HCT116 (cell line): ENCODE results near the gene GALNT6. TPM values are rescaled to one million over a fixed set of nuclear protein-coding genes. Genes with fewer than 3 reads are reported as not detected.

Experiments
- ATAC-seq: fragments of 200-7000 bp; cut with Tn5 transposase; 2 replicates; pipeline ENCODE4 v1.9.1; 2020; ENCODE audit warnings: mild to moderate bottlenecking, moderate library complexity
- BruUV-seq: library from RNA; stranded (reverse); fragments of 400-500 nt; replicated peaks from 2 replicates; lab custom pipeline; 2021; lab: Mats Ljungman, UMichigan
- CTCF ChIA-PET: fragments of 300-600 bp; sonication (Branson Sonifier 250); formaldehyde crosslinking; loops from one replicate; lab custom pipeline; 2021; ENCODE audit warnings: antibody characterized with exemption; lab: Charles Lee
- POLR2A ChIA-PET: fragments of 300-600, 350-600 bp; sonication (Branson Sonifier 250); formaldehyde crosslinking; loops from one replicate; lab custom pipeline; 2021; ENCODE audit warnings: antibody characterized with exemption; lab: Charles Lee
- RAD21 ChIA-PET, 2 experiments: fragments of 300-600 bp; sonication (Branson Sonifier 250); formaldehyde crosslinking; loops; one replicate each; lab custom pipeline; 2023; ENCODE audit warnings: low total read pairs in 2 of 2; ENCODE audit not compliant: uncharacterized antibody in 2 of 2, unreplicated experiment in 2 of 2, low non-redundant PET in 1 of 2; lab: Charles Lee
- DNase-seq: peaks from one replicate; pipeline ENCODE4 v3.0.0-alpha.2; 2010; ENCODE audit warnings: low read depth, low spot score
- H2AFZ ChIP-seq: fragments of 200-600 bp; shearing (Covaris generic), sonication (generic); 2 replicates; pipeline ENCODE4 v1.6.1; 2017; ENCODE audit warnings: low read depth, mixed run types, mixed read lengths, antibody characterized with exemption, low read length; ENCODE audit not compliant: poor library complexity, severe bottlenecking
- H3K27ac ChIP-seq: 2 replicates; pipeline ENCODE4 v1.5.1; 2012; ENCODE audit warnings: low read depth, low read length
- H3K27me3 ChIP-seq: fragments of 200-600 bp; sonication (generic); 2 replicates; pipeline ENCODE4 v1.6.1; 2016; ENCODE audit warnings: mixed run types, low read length, mixed read lengths; ENCODE audit not compliant: insufficient read depth
- H3K36me3 ChIP-seq, 2 experiments: fragments of 200-500 bp in 1 of 2; fragments of 200-600 bp in 1 of 2; sonication (Bioruptor generic) in 1 of 2; sonication (generic) in 1 of 2; 2 replicates each; pipeline versions ENCODE4 v1.5.1 to v1.6.1; 2014 to 2016; ENCODE audit warnings: low read length in 2 of 2, inconsistent platforms in 1 of 2, mixed read lengths in 1 of 2, mixed run types in 1 of 2; ENCODE audit not compliant: insufficient read depth in 2 of 2, control insufficient read depth in 1 of 2
- H3K4me1 ChIP-seq, 2 experiments: fragments of 200-600 bp in 1 of 2; sonication (generic) in 1 of 2; 2 replicates each; pipeline versions ENCODE4 v1.5.1 to v1.6.1; 2012 to 2017; ENCODE audit warnings: low read length in 2 of 2, inconsistent platforms in 1 of 2, mild to moderate bottlenecking in 1 of 2, mixed read lengths in 1 of 2, mixed run types in 1 of 2, moderate library complexity in 1 of 2; ENCODE audit not compliant: insufficient read depth in 2 of 2, control insufficient read depth in 1 of 2
- H3K4me2 ChIP-seq: fragments of 200-600 bp; sonication (generic); 2 replicates; pipeline ENCODE4 v1.6.1; 2017; ENCODE audit warnings: mixed run types, low read length, mixed read lengths
- H3K4me3 ChIP-seq, 2 experiments: fragments of 200-600 bp in 1 of 2; sonication (generic) in 1 of 2; replicated peaks in 1 of 2; 2 replicates each; pipeline ENCODE4 v1.5.1; 2011 to 2016; ENCODE audit warnings: low read length in 2 of 2, control low read depth in 1 of 2, low read depth in 1 of 2, mild to moderate bottlenecking in 1 of 2, mixed read lengths in 1 of 2, mixed run types in 1 of 2
- H3K79me2 ChIP-seq: fragments of 200-600 bp; sonication (generic); 2 replicates; pipeline ENCODE4 v1.6.1; 2017; ENCODE audit warnings: mild to moderate bottlenecking, mixed run types, low read length, moderate library complexity, mixed read lengths; ENCODE audit not compliant: insufficient read depth
- H3K9ac ChIP-seq: fragments of 200-600 bp; sonication (generic); 2 replicates; pipeline ENCODE4 v1.6.1; 2016; ENCODE audit warnings: low read length, mixed read lengths
- H3K9me2 ChIP-seq: fragments of 200-600 bp; sonication (generic), shearing (Covaris generic); 2 replicates; pipeline ENCODE4 v1.6.1; 2017; ENCODE audit warnings: mixed run types, mild to moderate bottlenecking, moderate library complexity; ENCODE audit not compliant: insufficient read depth
- H3K9me3 ChIP-seq, 2 experiments: fragments of 200-500 bp in 1 of 2; fragments of 200-600 bp in 1 of 2; sonication (Bioruptor generic) in 1 of 2; sonication (generic) in 1 of 2; 2 replicates each; pipeline ENCODE4 v1.6.1; 2014 to 2017; ENCODE audit warnings: low read length in 2 of 2, mixed read lengths in 2 of 2, inconsistent platforms in 1 of 2, low read depth in 1 of 2, mild to moderate bottlenecking in 1 of 2, mixed run types in 1 of 2, moderate library complexity in 1 of 2; ENCODE audit not compliant: control insufficient read depth in 1 of 2, insufficient read depth in 1 of 2
- H4K20me1 ChIP-seq: fragments of 200-600 bp; sonication (generic), shearing (Covaris generic); 2 replicates; pipeline ENCODE4 v1.6.1; 2017; ENCODE audit warnings: mixed run types, mild to moderate bottlenecking, moderate library complexity; ENCODE audit not compliant: insufficient read depth
- CBX3 ChIP-seq: IDR thresholded peaks from 2 replicates; pipeline ENCODE4 v1.6.1; 2012; ENCODE audit warnings: low read depth
- EGR1 ChIP-seq: IDR thresholded peaks from 2 replicates; pipeline ENCODE4 v1.6.1; 2012; ENCODE audit warnings: low read depth
- ELF1 ChIP-seq: IDR thresholded peaks from 2 replicates; pipeline ENCODE4 v1.6.1; 2012; ENCODE audit warnings: low read depth, borderline replicate concordance
- EZH2 ChIP-seq: fragments of 200-600 bp; sonication (generic); IDR thresholded peaks from 2 replicates; pipeline ENCODE4 v1.6.1; 2017; ENCODE audit warnings: antibody characterized with exemption, mixed run types
- EZH2phosphoT487 ChIP-seq: fragments of 200-600 bp; IDR thresholded peaks from 2 replicates; pipeline ENCODE4 v1.6.1; 2018; ENCODE audit warnings: antibody characterized with exemption, borderline replicate concordance
- SIN3A ChIP-seq: IDR thresholded peaks from 2 replicates; pipeline ENCODE4 v1.6.1; 2012; ENCODE audit warnings: low read depth
- SRF ChIP-seq: IDR thresholded peaks from 2 replicates; pipeline ENCODE4 v1.6.1; 2012; ENCODE audit warnings: low read depth
- ZFX ChIP-seq: fragments of 450-650 bp; IDR thresholded peaks from 2 replicates; pipeline ENCODE4 v1.6.1; 2017
- intact Hi-C: fragments of 100-400 bp; cut with micrococcal nuclease; formaldehyde crosslinking; loops from 2 replicates; pipeline ENCODE4 v1.10.0; 2022
- total RNA-seq: library from RNA; stranded (reverse); gene quantifications from one replicate; pipeline ENCODE4 v1.2.1, GENCODE V29; 2021; ENCODE audit not compliant: unreplicated experiment
- TF ChIP-seq, protein P1 (sequence below): IDR thresholded peaks from 2 replicates; pipeline ENCODE4 v1.6.1; 2012; ENCODE audit warnings: low read depth
- TF ChIP-seq, protein P2 (sequence below), 3 experiments: fragments of 200-600 bp in 1 of 3; sonication (generic) in 1 of 3; IDR thresholded peaks in 2 of 3; conservative IDR thresholded peaks in 1 of 3; 2 replicates each; pipeline ENCODE4 v1.5.1; 2012 to 2017; ENCODE audit warnings: low read depth in 2 of 3, low read length in 2 of 3, antibody characterized with exemption in 1 of 3, borderline replicate concordance in 1 of 3, control low read depth in 1 of 3, mild to moderate bottlenecking in 1 of 3, mixed read lengths in 1 of 3, mixed run types in 1 of 3, moderate library complexity in 1 of 3; ENCODE audit not compliant: insufficient read depth in 1 of 3

Gene GALNT6
- total RNA-seq, 1 experiment from 2014 or later = 16.4 TPM

DNA sequence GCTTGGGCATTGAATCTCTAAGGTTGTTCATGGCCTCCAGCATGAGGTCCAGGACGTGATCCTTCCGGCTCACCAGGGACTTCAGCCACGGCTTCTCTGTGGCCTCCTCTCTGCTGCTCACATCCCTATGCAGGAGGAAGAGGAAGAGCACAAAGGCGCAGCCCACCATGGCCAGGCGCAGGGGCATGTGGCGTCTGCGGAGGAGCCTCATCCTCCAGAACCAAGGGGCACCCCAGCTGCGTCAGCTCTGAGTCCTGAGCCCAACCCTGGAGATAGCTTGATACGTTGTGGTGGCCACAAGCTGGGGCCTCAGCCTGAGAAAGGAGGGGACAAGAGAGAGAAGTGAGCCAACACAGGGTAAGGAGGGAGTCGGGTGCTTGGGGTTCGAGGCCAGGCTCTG is 11.6 kb downstream of the GALNT6 start:
- RAD21 ChIA-PET = no interaction called here
- DNase-seq = no peak
- H4K20me1 ChIP-seq = no peaks in the 10 kb centered on the region
- no peak overlapping the region for H3K27ac ChIP-seq
- BruUV-seq = no TSS peak
- no peak overlapping the region for H3K9ac ChIP-seq
- no peak overlapping the region for H2AFZ ChIP-seq
- H3K9me2 ChIP-seq = no peaks in the 10 kb centered on the region
- H3K4me3 ChIP-seq = no peak overlapping the region
- no peak for ATAC-seq
- H3K4me2 ChIP-seq = no peak overlapping the region
- H3K9me3 ChIP-seq = no peaks in the 10 kb centered on the region
- no peaks in the 10 kb centered on the region for H3K4me1 ChIP-seq
- intact Hi-C loops = no loop called here
- H3K36me3 ChIP-seq = peaks cover 2 to 7% of the 10 kb centered on the region in 2 experiments; a peak in 2 of 4 replicates
- H3K27me3 ChIP-seq = no peaks in the 10 kb centered on the region
- POLR2A ChIA-PET = no interaction called here
- H3K79me2 ChIP-seq = no peaks in the 10 kb centered on the region
- CTCF ChIA-PET = no interaction called here
- TF ChIP-seq, protein P1, sequence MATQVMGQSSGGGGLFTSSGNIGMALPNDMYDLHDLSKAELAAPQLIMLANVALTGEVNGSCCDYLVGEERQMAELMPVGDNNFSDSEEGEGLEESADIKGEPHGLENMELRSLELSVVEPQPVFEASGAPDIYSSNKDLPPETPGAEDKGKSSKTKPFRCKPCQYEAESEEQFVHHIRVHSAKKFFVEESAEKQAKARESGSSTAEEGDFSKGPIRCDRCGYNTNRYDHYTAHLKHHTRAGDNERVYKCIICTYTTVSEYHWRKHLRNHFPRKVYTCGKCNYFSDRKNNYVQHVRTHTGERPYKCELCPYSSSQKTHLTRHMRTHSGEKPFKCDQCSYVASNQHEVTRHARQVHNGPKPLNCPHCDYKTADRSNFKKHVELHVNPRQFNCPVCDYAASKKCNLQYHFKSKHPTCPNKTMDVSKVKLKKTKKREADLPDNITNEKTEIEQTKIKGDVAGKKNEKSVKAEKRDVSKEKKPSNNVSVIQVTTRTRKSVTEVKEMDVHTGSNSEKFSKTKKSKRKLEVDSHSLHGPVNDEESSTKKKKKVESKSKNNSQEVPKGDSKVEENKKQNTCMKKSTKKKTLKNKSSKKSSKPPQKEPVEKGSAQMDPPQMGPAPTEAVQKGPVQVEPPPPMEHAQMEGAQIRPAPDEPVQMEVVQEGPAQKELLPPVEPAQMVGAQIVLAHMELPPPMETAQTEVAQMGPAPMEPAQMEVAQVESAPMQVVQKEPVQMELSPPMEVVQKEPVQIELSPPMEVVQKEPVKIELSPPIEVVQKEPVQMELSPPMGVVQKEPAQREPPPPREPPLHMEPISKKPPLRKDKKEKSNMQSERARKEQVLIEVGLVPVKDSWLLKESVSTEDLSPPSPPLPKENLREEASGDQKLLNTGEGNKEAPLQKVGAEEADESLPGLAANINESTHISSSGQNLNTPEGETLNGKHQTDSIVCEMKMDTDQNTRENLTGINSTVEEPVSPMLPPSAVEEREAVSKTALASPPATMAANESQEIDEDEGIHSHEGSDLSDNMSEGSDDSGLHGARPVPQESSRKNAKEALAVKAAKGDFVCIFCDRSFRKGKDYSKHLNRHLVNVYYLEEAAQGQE = no peak
- TF ChIP-seq CBX3 (no peak), ELF1 (no peak), EZH2 (no peak), EGR1 (no peak), SRF (no peak), SIN3A (no peak), ZFX (no peak), EZH2phosphoT487 (no peak)
- TF ChIP-seq, protein P2, sequence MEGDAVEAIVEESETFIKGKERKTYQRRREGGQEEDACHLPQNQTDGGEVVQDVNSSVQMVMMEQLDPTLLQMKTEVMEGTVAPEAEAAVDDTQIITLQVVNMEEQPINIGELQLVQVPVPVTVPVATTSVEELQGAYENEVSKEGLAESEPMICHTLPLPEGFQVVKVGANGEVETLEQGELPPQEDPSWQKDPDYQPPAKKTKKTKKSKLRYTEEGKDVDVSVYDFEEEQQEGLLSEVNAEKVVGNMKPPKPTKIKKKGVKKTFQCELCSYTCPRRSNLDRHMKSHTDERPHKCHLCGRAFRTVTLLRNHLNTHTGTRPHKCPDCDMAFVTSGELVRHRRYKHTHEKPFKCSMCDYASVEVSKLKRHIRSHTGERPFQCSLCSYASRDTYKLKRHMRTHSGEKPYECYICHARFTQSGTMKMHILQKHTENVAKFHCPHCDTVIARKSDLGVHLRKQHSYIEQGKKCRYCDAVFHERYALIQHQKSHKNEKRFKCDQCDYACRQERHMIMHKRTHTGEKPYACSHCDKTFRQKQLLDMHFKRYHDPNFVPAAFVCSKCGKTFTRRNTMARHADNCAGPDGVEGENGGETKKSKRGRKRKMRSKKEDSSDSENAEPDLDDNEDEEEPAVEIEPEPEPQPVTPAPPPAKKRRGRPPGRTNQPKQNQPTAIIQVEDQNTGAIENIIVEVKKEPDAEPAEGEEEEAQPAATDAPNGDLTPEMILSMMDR (IDR thresholded peaks at IDR 0.05 in 2 of 3, conservative IDR thresholded peaks at IDR 0.05 in 1 of 3; ENCODE audit: borderline replicate concordance in 1 of 3, insufficient read depth in 1 of 3, low read depth in 2 of 3, low read length in 2 of 3) = no peak
